ENCODE measurements around the gene PRSS33.

PRSS33 gene

GRCh38 chr16:2787406-2787805, at the start of gene PRSS33:
TSS of gene PRSS33 (minus strand) at chr16:2787560. CDS start at chr16:2786547, 1,013 bp downstream.
- DNase-seq: no peak

GRCh38 chr16:2836646-2837508, 49.5 kb upstream of the PRSS33 start:
- DNase-seq: no peak

- no peak for DNase-seq
Measured at GRCh38 chr16:2835638-2836493, 48.5 kb upstream of the PRSS33 start.

- no peak for DNase-seq
Measured at GRCh38 chr16:2834968-2835367, 47.6 kb upstream of the PRSS33 start.

- DNase-seq: no peak
Measured at GRCh38 chr16:2833776-2834175, 46.4 kb upstream of the PRSS33 start.

GRCh38 chr16:2831203-2831602, 43.8 kb upstream of the PRSS33 start:
- no peak for DNase-seq

- no peak for DNase-seq
Measured at GRCh38 chr16:2830355-2830695, 43.0 kb upstream of the PRSS33 start.

- no peak for DNase-seq
Measured at GRCh38 chr16:2829501-2830354, 42.4 kb upstream of the PRSS33 start, which contains the start of gene ZG16B. TSS of gene ZG16B (plus strand) at chr16:2830303. CDS start at chr16:2830442, 139 bp downstream.

- no peak for DNase-seq
Measured at GRCh38 chr16:2828876-2829430, 41.6 kb upstream of the PRSS33 start.

GRCh38 chr16:2828521-2828840, 41.1 kb upstream of the PRSS33 start:
- DNase-seq: no peak

- no peak for DNase-seq
Measured at GRCh38 chr16:2827831-2828520, 40.6 kb upstream of the PRSS33 start.

GRCh38 chr16:2827374-2827791, 40.0 kb upstream of the PRSS33 start:
- no peak for DNase-seq

- DNase-seq: no peak
Measured at GRCh38 chr16:2826591-2827373, 39.4 kb upstream of the PRSS33 start.

GRCh38 chr16:2825906-2826305, 38.5 kb upstream of the PRSS33 start:
- no peak for DNase-seq

- DNase-seq: no peak
Measured at GRCh38 chr16:2825049-2825742, 37.8 kb upstream of the PRSS33 start.

GRCh38 chr16:2824626-2825025, 37.3 kb upstream of the PRSS33 start:
- no peak for DNase-seq

- no peak for DNase-seq
Measured at GRCh38 chr16:2822496-2822895, 35.1 kb upstream of the PRSS33 start.

GRCh38 chr16:2822158-2822495, 34.8 kb upstream of the PRSS33 start:
- DNase-seq: no peak

GRCh38 chr16:2821487-2822157, 34.3 kb upstream of the PRSS33 start:
- DNase-seq: no peak

GRCh38 chr16:2820836-2821486, 33.6 kb upstream of the PRSS33 start:
- no peak for DNase-seq
